HepG2 (cell line): ENCODE results near the gene UFSP2. TPM values are rescaled to one million over a fixed set of nuclear protein-coding genes. Genes with fewer than 3 reads are reported as not detected.

Experiments
- ATAC-seq: fragments of 200-7000 bp; cut with Tn5 transposase; 3 replicates; pipeline ENCODE4 v1.9.1; 2020; ENCODE audit warnings: mild to moderate bottlenecking, moderate library complexity
- BruUV-seq: library from RNA; stranded (reverse); fragments of 400-500 nt; replicated peaks from 2 replicates; lab custom pipeline; 2021; lab: Mats Ljungman, UMichigan
- CTCF ChIA-PET: fragments of 300-600 bp; formaldehyde crosslinking; extraction: SDS; loops from one replicate; lab custom pipeline; 2021; ENCODE audit warnings: low total read pairs, inconsistent platforms, low intra/inter-chr PET ratio; lab: Yijun Ruan, JAX
- POLR2A ChIA-PET: fragments of 350-600 bp; sonication (Branson Sonifier 250); formaldehyde crosslinking; loops from one replicate; lab custom pipeline; 2020; ENCODE audit warnings: antibody characterized with exemption, inconsistent platforms; lab: Yijun Ruan, JAX
- DNase-seq: peaks from one replicate; pipeline ENCODE4 v3.0.0-alpha.2; 2015; ENCODE audit warnings: low spot score
- FAIRE-seq: peaks from 3 replicates; lab custom pipeline; 2011; peaks lifted over from hg19 to GRCh38; lab: Jason Lieb, UNC
- H2AFZ ChIP-seq: one replicate; pipeline ENCODE4 v1.6.1; 2011; ENCODE audit warnings: low read length, inconsistent platforms
- H3K27ac ChIP-seq: fragments of 300-600 bp; 3 replicates; pipeline ENCODE4 v1.8.0; 2011; ENCODE audit warnings: mixed run types, mild to moderate bottlenecking, mixed read lengths, low read length, inconsistent platforms; ENCODE audit not compliant: insufficient read depth; ENCODE audit errors: extremely low read length
- H3K27me3 ChIP-seq, 2 experiments: fragments of 200-600 bp in 1 of 2; 2 replicates in 1 of 2; 3 replicates in 1 of 2; pipeline versions ENCODE4 v1.6.0 to v1.8.0; 2011; ENCODE audit warnings: low read length in 2 of 2, mild to moderate bottlenecking in 2 of 2, moderate library complexity in 2 of 2, inconsistent platforms in 1 of 2; ENCODE audit not compliant: insufficient read depth in 2 of 2, control insufficient read depth in 1 of 2
- H3K36me3 ChIP-seq, 2 experiments: fragments of 200-600 bp in 1 of 2; replicated peaks in 1 of 2; 2 replicates in 1 of 2; 3 replicates in 1 of 2; pipeline versions ENCODE4 v1.5.1 to v1.8.0; 2011; ENCODE audit warnings: low read length in 2 of 2, inconsistent platforms in 1 of 2; ENCODE audit not compliant: insufficient read depth in 2 of 2, control insufficient read depth in 1 of 2
- H3K4me1 ChIP-seq: 2 replicates; pipeline ENCODE4 v1.5.1; 2012; ENCODE audit warnings: low read length, inconsistent platforms; ENCODE audit not compliant: insufficient read depth
- H3K4me2 ChIP-seq: 2 replicates; pipeline ENCODE4 v1.6.0; 2011; ENCODE audit warnings: low read depth, low read length, inconsistent platforms
- H3K4me3 ChIP-seq, 3 experiments: fragments of 200-600 bp in 1 of 3; sonication (generic), shearing (Covaris generic) in 1 of 3; replicated peaks in 1 of 3; 2 replicates each; pipeline ENCODE4 v1.5.1; 2011 to 2016; ENCODE audit warnings: low read length in 3 of 3, inconsistent platforms in 2 of 3, low read depth in 2 of 3, mild to moderate bottlenecking in 2 of 3, control low read depth in 1 of 3, mixed read lengths in 1 of 3; ENCODE audit not compliant: insufficient read depth in 1 of 3
- H3K79me2 ChIP-seq: one replicate; pipeline ENCODE4 v1.6.1; 2011; ENCODE audit warnings: low read length, inconsistent platforms; ENCODE audit not compliant: insufficient read depth
- H3K9ac ChIP-seq: 2 replicates; pipeline ENCODE4 v1.6.0; 2011; ENCODE audit warnings: mild to moderate bottlenecking, low read depth, low read length, inconsistent platforms; ENCODE audit not compliant: insufficient read depth
- H3K9me3 ChIP-seq: 2 replicates; pipeline ENCODE4 v1.5.1; 2012; ENCODE audit warnings: mild to moderate bottlenecking, low read length
- H4K20me1 ChIP-seq: 2 replicates; pipeline ENCODE4 v1.6.0; 2011; ENCODE audit warnings: inconsistent platforms, mild to moderate bottlenecking, low read length, moderate library complexity; ENCODE audit not compliant: insufficient read depth
- MXI1 ChIP-seq: IDR thresholded peaks from 3 replicates; pipeline ENCODE4 v1.6.1; 2012; ENCODE audit warnings: low read depth, low read length, inconsistent platforms, borderline replicate concordance
- PAX8 ChIP-seq: sonication (generic); formaldehyde crosslinking; IDR thresholded peaks from 2 replicates; pipeline ENCODE4 v1.8.0; 2022; ENCODE audit warnings: mild to moderate bottlenecking, missing genetic modification reagents, borderline replicate concordance
- RCOR2 ChIP-seq: IDR thresholded peaks from 2 replicates; pipeline ENCODE4 v1.6.1; 2016; ENCODE audit warnings: missing biosample characterization, missing genetic modification reagents
- TBL1XR1 ChIP-seq: fragments of 150-350 bp; IDR thresholded peaks from 2 replicates; pipeline ENCODE4 v1.6.1; 2014; ENCODE audit warnings: borderline replicate concordance, low read length; ENCODE audit not compliant: partially characterized antibody
- TP53 ChIP-seq: sonication (generic); formaldehyde crosslinking; conservative IDR thresholded peaks from 2 replicates; pipeline ENCODE4 v1.4.0; 2020; ENCODE audit warnings: missing genetic modification reagents
- ZBTB20 ChIP-seq: sonication (generic); formaldehyde crosslinking; IDR thresholded peaks from 2 replicates; pipeline ENCODE4 v1.8.1; 2023; ENCODE audit warnings: missing genetic modification reagents, low read depth, mild to moderate bottlenecking, borderline replicate concordance
- ZMYM4 ChIP-seq: sonication (generic); formaldehyde crosslinking; IDR thresholded peaks from 2 replicates; pipeline ENCODE4 v1.8.1; 2023; ENCODE audit warnings: mild to moderate bottlenecking, missing genetic modification reagents
- ZNF484 ChIP-seq: sonication (generic); formaldehyde crosslinking; IDR thresholded peaks from 2 replicates; pipeline ENCODE4 v1.5.1; 2020; ENCODE audit warnings: mild to moderate bottlenecking, low read depth, missing genetic modification reagents, borderline replicate concordance
- ZNF562 ChIP-seq: sonication (generic); formaldehyde crosslinking; IDR thresholded peaks from 2 replicates; pipeline ENCODE4 v1.8.0; 2022; ENCODE audit warnings: missing genetic modification reagents, borderline replicate concordance
- WGBS: methylation state at CpG from one replicate; pipeline ENCODE4 v1.1.6; 2017; ENCODE audit warnings: low lambda C conversion rate; 5-methylcytosine and 5-hydroxymethylcytosine counted together
- in situ Hi-C: cut with HindIII; loops from 2 replicates; pipeline ENCODE4 v1.10.0; 2017; ENCODE audit warnings: low pct_unique_long_range_greater_than_20kb; ENCODE audit not compliant: extremely low pct_ligation_motif_present
- intact Hi-C: fragments of 100-400 bp; cut with micrococcal nuclease; formaldehyde crosslinking; loops from one replicate; pipeline ENCODE4 v1.10.0; 2022; ENCODE audit not compliant: unreplicated experiment
- polyA plus RNA-seq, 8 experiments: library from polyadenylated mRNA; depleted of rRNA in 3 of 8; stranded (reverse) in 7 of 8; unstranded in 1 of 8; fragments of >200 nt; fragmentation: Illumina TruSeq in 4 of 8; extraction: Trizol in 4 of 8; gene quantifications; 2 replicates each; pipeline versions ENCODE4 v1.2.1 to v1.2.3, GENCODE V29; 2011 to 2016; ENCODE audit warnings: low read depth in 4 of 8, missing spikeins in 1 of 8, mixed read lengths in 1 of 8; ENCODE audit not compliant: insufficient read depth in 1 of 8
- total RNA-seq, 5 experiments: library from RNA; depleted of rRNA; stranded (reverse); fragments of >200 nt; fragmentation: Illumina TruSeq; extraction: Trizol; gene quantifications; 2 replicates each; pipeline ENCODE4 v1.2.3, GENCODE V29; 2016; ENCODE audit warnings: low read depth in 1 of 5
- TF ChIP-seq, protein P1 (sequence below): sonication (generic); formaldehyde crosslinking; IDR thresholded peaks from 2 replicates; pipeline ENCODE4 v1.4.0; 2020; ENCODE audit warnings: missing genetic modification reagents
- TF ChIP-seq, protein P2 (sequence below): sonication (generic); formaldehyde crosslinking; IDR thresholded peaks from 2 replicates; pipeline ENCODE4 v1.9.0; 2022; ENCODE audit warnings: low read depth, missing genetic modification reagents

Gene UFSP2
- total and polyA plus RNA-seq, 2 of the 13 experiments (the other 11 are each of a cell fraction or from before 2014, with no cell fraction given), result 24.1 to 32.3 TPM

DNA sequence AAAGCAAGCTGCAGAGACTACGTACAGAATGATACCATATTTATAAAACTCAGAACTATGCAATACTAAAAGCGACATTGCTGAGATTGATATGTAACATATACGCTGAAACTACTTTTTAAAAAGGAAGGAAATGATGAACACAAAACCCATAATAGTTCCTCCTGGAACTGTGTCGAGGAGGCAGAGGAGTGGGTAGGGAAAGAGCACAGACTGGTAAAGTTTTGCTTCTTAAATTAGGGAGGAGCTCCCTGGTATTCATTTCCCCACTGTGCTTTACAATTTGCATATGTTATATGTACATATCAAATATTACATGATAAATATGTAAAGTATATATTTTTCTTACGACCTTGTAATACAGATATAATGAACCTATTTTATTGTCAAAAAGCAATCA lies 13.9 kb downstream of the UFSP2 start (continued):
- no peak for TF ChIP-seq TBL1XR1
- no peak for TF ChIP-seq RCOR2 (CRISPR knock-in tag)
- TF ChIP-seq, protein P1, sequence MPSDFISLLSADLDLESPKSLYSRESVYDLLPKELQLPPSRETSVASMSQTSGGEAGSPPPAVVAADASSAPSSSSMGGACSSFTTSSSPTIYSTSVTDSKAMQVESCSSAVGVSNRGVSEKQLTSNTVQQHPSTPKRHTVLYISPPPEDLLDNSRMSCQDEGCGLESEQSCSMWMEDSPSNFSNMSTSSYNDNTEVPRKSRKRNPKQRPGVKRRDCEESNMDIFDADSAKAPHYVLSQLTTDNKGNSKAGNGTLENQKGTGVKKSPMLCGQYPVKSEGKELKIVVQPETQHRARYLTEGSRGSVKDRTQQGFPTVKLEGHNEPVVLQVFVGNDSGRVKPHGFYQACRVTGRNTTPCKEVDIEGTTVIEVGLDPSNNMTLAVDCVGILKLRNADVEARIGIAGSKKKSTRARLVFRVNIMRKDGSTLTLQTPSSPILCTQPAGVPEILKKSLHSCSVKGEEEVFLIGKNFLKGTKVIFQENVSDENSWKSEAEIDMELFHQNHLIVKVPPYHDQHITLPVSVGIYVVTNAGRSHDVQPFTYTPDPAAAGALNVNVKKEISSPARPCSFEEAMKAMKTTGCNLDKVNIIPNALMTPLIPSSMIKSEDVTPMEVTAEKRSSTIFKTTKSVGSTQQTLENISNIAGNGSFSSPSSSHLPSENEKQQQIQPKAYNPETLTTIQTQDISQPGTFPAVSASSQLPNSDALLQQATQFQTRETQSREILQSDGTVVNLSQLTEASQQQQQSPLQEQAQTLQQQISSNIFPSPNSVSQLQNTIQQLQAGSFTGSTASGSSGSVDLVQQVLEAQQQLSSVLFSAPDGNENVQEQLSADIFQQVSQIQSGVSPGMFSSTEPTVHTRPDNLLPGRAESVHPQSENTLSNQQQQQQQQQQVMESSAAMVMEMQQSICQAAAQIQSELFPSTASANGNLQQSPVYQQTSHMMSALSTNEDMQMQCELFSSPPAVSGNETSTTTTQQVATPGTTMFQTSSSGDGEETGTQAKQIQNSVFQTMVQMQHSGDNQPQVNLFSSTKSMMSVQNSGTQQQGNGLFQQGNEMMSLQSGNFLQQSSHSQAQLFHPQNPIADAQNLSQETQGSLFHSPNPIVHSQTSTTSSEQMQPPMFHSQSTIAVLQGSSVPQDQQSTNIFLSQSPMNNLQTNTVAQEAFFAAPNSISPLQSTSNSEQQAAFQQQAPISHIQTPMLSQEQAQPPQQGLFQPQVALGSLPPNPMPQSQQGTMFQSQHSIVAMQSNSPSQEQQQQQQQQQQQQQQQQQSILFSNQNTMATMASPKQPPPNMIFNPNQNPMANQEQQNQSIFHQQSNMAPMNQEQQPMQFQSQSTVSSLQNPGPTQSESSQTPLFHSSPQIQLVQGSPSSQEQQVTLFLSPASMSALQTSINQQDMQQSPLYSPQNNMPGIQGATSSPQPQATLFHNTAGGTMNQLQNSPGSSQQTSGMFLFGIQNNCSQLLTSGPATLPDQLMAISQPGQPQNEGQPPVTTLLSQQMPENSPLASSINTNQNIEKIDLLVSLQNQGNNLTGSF (CRISPR knock-in tag), result no peak
- no peak for TF ChIP-seq ZMYM4

DNA sequence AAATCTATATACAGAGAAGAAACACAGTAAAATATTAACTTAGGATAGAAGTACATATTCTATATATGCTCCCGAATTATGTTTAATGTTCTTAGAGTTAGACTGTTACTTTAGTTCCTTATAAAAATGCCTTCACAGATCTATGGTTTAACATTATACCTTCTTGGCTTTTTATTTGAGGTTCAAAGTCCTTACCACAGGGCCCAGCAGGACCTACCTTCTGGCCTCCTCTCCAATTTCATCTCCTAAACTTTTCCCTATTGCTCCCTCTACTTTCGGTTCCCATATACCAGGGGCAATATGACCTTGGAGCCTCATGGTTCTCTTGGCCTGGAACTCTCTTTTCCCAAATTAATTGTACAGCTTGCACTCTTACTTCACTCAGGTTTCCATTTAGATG lies 17.3 kb downstream of the UFSP2 start:
- H3K9me3 ChIP-seq, result no peaks in the 10 kb centered on the region
- ATAC-seq (no peak), DNase-seq (no peak), FAIRE-seq (no peak)
- peaks cover 3 to 26% of the 10 kb centered on the region in 2 experiments; a peak in 3 of 5 replicates for H3K36me3 ChIP-seq
- intact Hi-C loops, result no loop called here
- H3K27ac ChIP-seq, result no peak overlapping the region
- no peak overlapping the region for H2AFZ ChIP-seq
- in situ Hi-C loops, result no loop called here
- CTCF ChIA-PET, result no interaction called here
- BruUV-seq, result no TSS peak
- POLR2A ChIA-PET, result interaction anchor here (1.7 kb wide), 1 partner anchor 12 kb away, joined by 5 read pairs; the partner anchor contains the start of gene ANKRD37
- 93% methylated on average over 2 of the region's 2 CpGs for WGBS
- no peaks in the 10 kb centered on the region for H4K20me1 ChIP-seq
- no peak overlapping the region for H3K4me2 ChIP-seq
- H3K27me3 ChIP-seq, result no peaks in the 10 kb centered on the region
- no peak overlapping the region for H3K9ac ChIP-seq
- no peaks in the 10 kb centered on the region for H3K4me1 ChIP-seq
- H3K79me2 ChIP-seq, result no peaks in the 10 kb centered on the region
- no peak overlapping the region for H3K4me3 ChIP-seq
- TF ChIP-seq TP53 (CRISPR knock-in tag) (no peak), ZBTB20 (no peak), ZNF484 (no peak), MXI1 (no peak), PAX8 (no peak), ZNF562 (CRISPR knock-in tag) (no peak)
- TF ChIP-seq, protein P2, sequence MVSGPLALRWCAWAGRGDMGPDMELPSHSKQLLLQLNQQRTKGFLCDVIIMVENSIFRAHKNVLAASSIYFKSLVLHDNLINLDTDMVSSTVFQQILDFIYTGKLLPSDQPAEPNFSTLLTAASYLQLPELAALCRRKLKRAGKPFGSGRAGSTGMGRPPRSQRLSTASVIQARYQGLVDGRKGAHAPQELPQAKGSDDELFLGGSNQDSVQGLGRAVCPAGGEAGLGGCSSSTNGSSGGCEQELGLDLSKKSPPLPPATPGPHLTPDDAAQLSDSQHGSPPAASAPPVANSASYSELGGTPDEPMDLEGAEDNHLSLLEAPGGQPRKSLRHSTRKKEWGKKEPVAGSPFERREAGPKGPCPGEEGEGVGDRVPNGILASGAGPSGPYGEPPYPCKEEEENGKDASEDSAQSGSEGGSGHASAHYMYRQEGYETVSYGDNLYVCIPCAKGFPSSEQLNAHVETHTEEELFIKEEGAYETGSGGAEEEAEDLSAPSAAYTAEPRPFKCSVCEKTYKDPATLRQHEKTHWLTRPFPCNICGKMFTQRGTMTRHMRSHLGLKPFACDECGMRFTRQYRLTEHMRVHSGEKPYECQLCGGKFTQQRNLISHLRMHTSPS (CRISPR knock-in tag), result no peak
